GM23338 (cell line): Measurements from ENCODE around the gene VSIG10. TPM values are rescaled to one million over a fixed set of nuclear protein-coding genes. Genes with fewer than 3 reads are reported as not detected.

Source experiments
- ATAC-seq: fragments of 200-7000 bp; cut with Tn5 transposase; 3 replicates; pipeline ENCODE4 v1.9.1; 2020
- DNase-seq: peaks from one replicate; pipeline ENCODE4 v3.0.0-alpha.2; 2015; ENCODE audit warnings: low spot score
- H2AFZ ChIP-seq: fragments of 200-600 bp; sonication (generic); 2 replicates; pipeline ENCODE4 v1.8.0; 2016; ENCODE audit warnings: antibody characterized with exemption, mild to moderate bottlenecking, moderate library complexity
- H3F3A ChIP-seq: fragments of 200-600 bp; sonication (generic); replicated peaks from 2 replicates; pipeline ENCODE4 v1.8.0; 2017; ENCODE audit warnings: antibody characterized with exemption, mixed run types, low read depth
- H3K27ac ChIP-seq: fragments of 200-600 bp; sonication (generic); 2 replicates; pipeline ENCODE4 v1.6.1; 2016; ENCODE audit warnings: low read depth
- H3K27me3 ChIP-seq: fragments of 200-600 bp; sonication (generic); 2 replicates; pipeline ENCODE4 v1.8.0; 2016; ENCODE audit warnings: mild to moderate bottlenecking, mixed run types, moderate library complexity; ENCODE audit not compliant: insufficient read depth
- H3K36me3 ChIP-seq: fragments of 200-600 bp; sonication (generic); 2 replicates; pipeline ENCODE4 v1.8.0; 2016; ENCODE audit warnings: mild to moderate bottlenecking; ENCODE audit not compliant: insufficient read depth
- H3K4me1 ChIP-seq: fragments of 200-600 bp; sonication (generic); 2 replicates; pipeline ENCODE4 v1.8.0; 2016; ENCODE audit warnings: mild to moderate bottlenecking, moderate library complexity; ENCODE audit not compliant: insufficient read depth
- H3K4me2 ChIP-seq: fragments of 200-600 bp; sonication (generic); 2 replicates; pipeline ENCODE4 v1.7.1; 2017; ENCODE audit warnings: mixed run types
- H3K4me3 ChIP-seq: fragments of 200-600 bp; sonication (generic); 2 replicates; pipeline ENCODE4 v1.6.1; 2016; ENCODE audit warnings: mixed run types
- H3K79me2 ChIP-seq: fragments of 200-600 bp; sonication (generic); replicated peaks from 2 replicates; pipeline ENCODE4 v1.8.0; 2017; ENCODE audit warnings: mild to moderate bottlenecking; ENCODE audit not compliant: insufficient read depth
- H3K9me2 ChIP-seq: fragments of 200-600 bp; sonication (generic); 2 replicates; pipeline ENCODE4 v1.8.0; 2017; ENCODE audit not compliant: insufficient read depth
- H4K20me1 ChIP-seq: fragments of 200-600 bp; sonication (generic); replicated peaks from 2 replicates; pipeline ENCODE4 v1.8.0; 2017; ENCODE audit warnings: mild to moderate bottlenecking; ENCODE audit not compliant: insufficient read depth
- H3K27ac Mint-ChIP-seq: 2 replicates; pipeline ENCODE4 v1.8.0; 2020; ENCODE audit warnings: inconsistent platforms, mild to moderate bottlenecking, moderate library complexity, mixed read lengths
- H3K27me3 Mint-ChIP-seq: 3 replicates; pipeline ENCODE4 v1.8.0; 2022; ENCODE audit warnings: low read depth, mild to moderate bottlenecking, moderate library complexity, mixed read lengths, inconsistent platforms; ENCODE audit not compliant: insufficient read depth, poor library complexity
- H3K36me3 Mint-ChIP-seq: 3 replicates; pipeline ENCODE4 v1.8.0; 2021; ENCODE audit warnings: low read depth, mild to moderate bottlenecking, inconsistent platforms, moderate library complexity, mixed read lengths
- H3K4me1 Mint-ChIP-seq: 3 replicates; pipeline ENCODE4 v1.8.0; 2020; ENCODE audit warnings: mild to moderate bottlenecking, inconsistent platforms, mixed read lengths
- H3K4me3 Mint-ChIP-seq: 3 replicates; pipeline ENCODE4 v1.8.0; 2021; ENCODE audit warnings: moderate library complexity, mild to moderate bottlenecking, inconsistent platforms, mixed read lengths
- H3K9me3 Mint-ChIP-seq: 3 replicates; pipeline ENCODE4 v1.8.0; 2020; ENCODE audit warnings: moderate library complexity, mild to moderate bottlenecking, inconsistent platforms, mixed read lengths
- CREB1 ChIP-seq: fragments of 250-450 bp; sonication (Bioruptor Pico); IDR thresholded peaks from 2 replicates; pipeline ENCODE4 v1.5.0; 2020; ENCODE audit warnings: low read depth, mild to moderate bottlenecking, moderate library complexity
- CTCF ChIP-seq, 2 experiments: fragments of 200-600 bp in 1 of 2; sonication (generic) in 1 of 2; conservative IDR thresholded peaks; 2 replicates each; pipeline versions ENCODE4 v1.5.1 to v1.6.1; 2016 to 2017; ENCODE audit warnings: antibody characterized with exemption in 2 of 2, low read depth in 2 of 2, mild to moderate bottlenecking in 2 of 2, moderate library complexity in 1 of 2
- ETS1 ChIP-seq: IDR thresholded peaks from 2 replicates; pipeline ENCODE4 v1.6.1; 2016; ENCODE audit warnings: antibody characterized with exemption
- EZH2 ChIP-seq: fragments of 200-600 bp; sonication (generic); IDR thresholded peaks from one replicate; pipeline ENCODE4 v1.8.0; 2017; ENCODE audit warnings: antibody characterized with exemption, mild to moderate bottlenecking, low read depth; ENCODE audit not compliant: unreplicated experiment
- JUNB ChIP-seq: IDR thresholded peaks from one replicate; pipeline ENCODE4 v1.6.1; 2016; ENCODE audit warnings: antibody characterized with exemption; ENCODE audit not compliant: unreplicated experiment
- NANOG ChIP-seq: IDR thresholded peaks from 2 replicates; pipeline ENCODE4 v1.6.1; 2016; ENCODE audit warnings: antibody characterized with exemption, borderline replicate concordance
- POLR2AphosphoS5 ChIP-seq: IDR thresholded peaks from 2 replicates; pipeline ENCODE4 v1.6.1; 2016; ENCODE audit warnings: antibody characterized with exemption, low read depth
- REST ChIP-seq: IDR thresholded peaks from one replicate; pipeline ENCODE4 v1.6.1; 2018; ENCODE audit warnings: antibody characterized with exemption; ENCODE audit not compliant: unreplicated experiment
- STAT1 ChIP-seq: IDR thresholded peaks from one replicate; pipeline ENCODE4 v1.6.1; 2016; ENCODE audit warnings: antibody characterized with exemption; ENCODE audit not compliant: unreplicated experiment
- ZNF114 ChIP-seq: fragments of 250-450 bp; sonication (Bioruptor Pico); IDR thresholded peaks from 2 replicates; pipeline ENCODE4 v1.5.0; 2020; ENCODE audit warnings: mild to moderate bottlenecking, moderate library complexity
- ZNF331 ChIP-seq: fragments of 250-450 bp; sonication (Bioruptor Pico); IDR thresholded peaks from 2 replicates; pipeline ENCODE4 v1.5.0; 2020; ENCODE audit warnings: low read depth, mild to moderate bottlenecking, moderate library complexity
- ZNF462 ChIP-seq: fragments of 250-450 bp; sonication (Bioruptor Pico); IDR thresholded peaks from 2 replicates; pipeline ENCODE4 v1.5.0; 2020; ENCODE audit warnings: mild to moderate bottlenecking, moderate library complexity
- polyA plus RNA-seq: library from polyadenylated mRNA; unstranded; fragments of >200 nt; fragmentation: Nextera tagmentation; extraction: Ambion mirVana; gene quantifications from 2 replicates; pipeline ENCODE4 v1.2.1, GENCODE V29; 2016
- total RNA-seq: library from RNA; depleted of rRNA; stranded (reverse); fragments of >200 nt; shearing (Covaris generic); gene quantifications from 2 replicates; pipeline ENCODE4 v1.2.3, GENCODE V29; 2014

Gene VSIG10
- total and polyA plus RNA-seq, 2 experiments from 2014 or later, result 52.1 to 98.5 TPM

GRCh38 chr12:118144499-118144898, 40.7 kb upstream of the VSIG10 start (continued):
- TF ChIP-seq REST (no peak), ETS1 (no peak), NANOG (no peak), STAT1 (no peak)

- H3K36me3 ChIP-seq, result peaks cover 68% of the 10 kb centered on the region
- TF ChIP-seq ZNF331 (CRISPR knock-in tag), result no peak
- TF ChIP-seq ZNF462 (CRISPR knock-in tag), result no peak
- no peak for TF ChIP-seq STAT1
- no peak for TF ChIP-seq ZNF114
- no peak for TF ChIP-seq EZH2
- TF ChIP-seq ETS1, result no peak
- no peak for TF ChIP-seq CREB1
- TF ChIP-seq POLR2AphosphoS5, result no peak
- TF ChIP-seq CTCF (conservative IDR thresholded peaks at IDR 0.05; ENCODE audit: low read depth in 2 of 2), result no peak
- TF ChIP-seq JUNB, result no peak
Measured at GRCh38 chr12:118140825-118141224, 37.0 kb upstream of the VSIG10 start.

More at GRCh38 chr12:118140825-118141224, 37.0 kb upstream of the VSIG10 start:
- Histone ChIP-seq H4K20me1 (peaks cover 27% of the 10 kb centered on the region), H2AFZ (no peak overlapping the region), H3K9me2 (no peaks in the 10 kb centered on the region), H3K27me3 (no peaks in the 10 kb centered on the region), H3F3A (peaks cover 25% of the 10 kb centered on the region; the same call in 1 of the 2 replicates), H3K4me2 (no peak overlapping the region), H3K4me1 (peaks cover 10% of the 10 kb centered on the region; the same call in 1 of the 2 replicates), H3K79me2 (peaks cover 60% of the 10 kb centered on the region), H3K4me3 (no peak overlapping the region), H3K27ac (no peak overlapping the region)
- Mint-ChIP-seq H3K4me3 (no peak overlapping the region), H3K27ac (no peak overlapping the region), H3K9me3 (no peaks in the 10 kb centered on the region), H3K27me3 (peaks cover 3% of the 10 kb centered on the region), H3K4me1 (peaks cover 7% of the 10 kb centered on the region; the same call in 2 of the 3 replicates), H3K36me3 (peaks cover 90% of the 10 kb centered on the region)
- ATAC-seq, result no peak
- DNase-seq, result no peak
